H1 (cell line): ENCODE measurements around the gene INHA. TPM values are rescaled to one million over a fixed set of nuclear protein-coding genes. Genes with fewer than 3 reads are reported as not detected.

Experiments used
- CTCF ChIA-PET: fragments of 300-600 bp; sonication (Branson Sonifier 250); formaldehyde crosslinking; loops from one replicate; lab custom pipeline; 2021; ENCODE audit not compliant: partially characterized antibody; lab: Charles Lee
- POLR2A ChIA-PET: fragments of 300-600 bp; sonication (Branson Sonifier 250); formaldehyde crosslinking; loops from one replicate; lab custom pipeline; 2021; ENCODE audit warnings: inconsistent platforms; ENCODE audit not compliant: partially characterized antibody; lab: Charles Lee
- DNase-seq, 2 experiments: peaks; one replicate each; pipeline versions ENCODE4 v3.0.0 to v3.0.0-alpha.2; 2010 to 2022; ENCODE audit warnings: low spot score in 2 of 2, low read depth in 1 of 2, mixed read lengths in 1 of 2
- FAIRE-seq: peaks from 2 replicates; lab custom pipeline; 2011; peaks lifted over from hg19 to GRCh38; lab: Jason Lieb, UNC
- H2AFZ ChIP-seq: 2 replicates; pipeline ENCODE4 v1.8.1; 2012; ENCODE audit warnings: low read length, inconsistent platforms
- H2AK5ac ChIP-seq: 2 replicates; pipeline ENCODE4 v1.6.1; 2013; ENCODE audit warnings: low read depth, low read length
- H2BK120ac ChIP-seq: replicated peaks from 2 replicates; pipeline ENCODE3; 2013; ENCODE audit warnings: low read depth, low read length, inconsistent platforms
- H2BK12ac ChIP-seq: 2 replicates; pipeline ENCODE4 v1.6.1; 2013; ENCODE audit warnings: low read depth, low read length
- H2BK15ac ChIP-seq: 2 replicates; pipeline ENCODE4 v1.6.1; 2013; ENCODE audit warnings: low read length
- H2BK20ac ChIP-seq: 2 replicates; pipeline ENCODE4 v1.6.1; 2013; ENCODE audit warnings: low read length
- H2BK5ac ChIP-seq: 2 replicates; pipeline ENCODE4 v1.6.1; 2013; ENCODE audit warnings: low read depth, low read length
- H3K14ac ChIP-seq: 2 replicates; pipeline ENCODE4 v1.6.1; 2013; ENCODE audit warnings: inconsistent platforms; ENCODE audit not compliant: insufficient read length
- H3K18ac ChIP-seq: 2 replicates; pipeline ENCODE4 v1.6.1; 2013; ENCODE audit warnings: low read length; ENCODE audit errors: extremely low read depth
- H3K23ac ChIP-seq: 2 replicates; pipeline ENCODE4 v1.6.1; 2013; ENCODE audit warnings: inconsistent platforms; ENCODE audit not compliant: insufficient read length
- H3K23me2 ChIP-seq: 2 replicates; pipeline ENCODE4 v1.6.1; 2013; ENCODE audit warnings: low read depth, low read length
- H3K27ac ChIP-seq: 2 replicates; pipeline ENCODE4 v1.6.1; 2011; ENCODE audit warnings: low read depth, low read length, inconsistent platforms
- H3K27me3 ChIP-seq, 4 experiments: replicated peaks in 1 of 4; 1 replicate in 1 of 4; 2 replicates in 3 of 4; pipeline versions ENCODE4 v1.6.1 to v1.8.1; 2011 to 2013; ENCODE audit warnings: low read length in 3 of 4, mild to moderate bottlenecking in 3 of 4, inconsistent platforms in 2 of 4, mixed read lengths in 2 of 4, moderate library complexity in 1 of 4; ENCODE audit not compliant: control insufficient read depth in 3 of 4, insufficient read depth in 3 of 4; ENCODE audit errors: extremely low read depth in 1 of 4
- H3K36me3 ChIP-seq, 4 experiments: 2 replicates each; pipeline versions ENCODE4 v1.6.1 to v1.8.1; 2011 to 2013; ENCODE audit warnings: mild to moderate bottlenecking in 4 of 4, low read length in 3 of 4, moderate library complexity in 2 of 4, control low read depth in 1 of 4, inconsistent platforms in 1 of 4; ENCODE audit not compliant: insufficient read depth in 4 of 4, control insufficient read depth in 2 of 4
- H3K4ac ChIP-seq: replicated peaks from 2 replicates; pipeline ENCODE3; 2013; ENCODE audit warnings: low read length, low read depth, mixed read lengths, inconsistent platforms; ENCODE audit not compliant: insufficient read length
- H3K4me1 ChIP-seq, 4 experiments: replicated peaks in 1 of 4; 1 replicate in 1 of 4; 2 replicates in 3 of 4; pipeline versions ENCODE4 v1.6.1 to v1.8.1; 2011 to 2013; ENCODE audit warnings: low read length in 3 of 4, inconsistent platforms in 2 of 4, mixed read lengths in 1 of 4; ENCODE audit not compliant: insufficient read depth in 4 of 4, control insufficient read depth in 3 of 4
- H3K4me2 ChIP-seq, 2 experiments: 2 replicates each; pipeline versions ENCODE4 v1.6.1 to v1.8.1; 2011 to 2013; ENCODE audit warnings: low read depth in 2 of 2, low read length in 2 of 2, control low read depth in 1 of 2, inconsistent platforms in 1 of 2, mild to moderate bottlenecking in 1 of 2; ENCODE audit not compliant: insufficient read depth in 1 of 2
- H3K4me3 ChIP-seq, 4 experiments: fragments of 200-600, 300-600 bp in 1 of 4; sonication (generic), shearing (Covaris generic), sonication (Bioruptor Twin) in 1 of 4; 2 replicates each; pipeline versions ENCODE4 v1.5.1 to v1.8.1; 2011 to 2016; ENCODE audit warnings: low read length in 4 of 4, low read depth in 3 of 4, control low read depth in 2 of 4, inconsistent platforms in 2 of 4, mild to moderate bottlenecking in 2 of 4, mixed read lengths in 1 of 4, moderate library complexity in 1 of 4; ENCODE audit not compliant: insufficient read depth in 2 of 4; ENCODE audit errors: extremely low read depth in 1 of 4
- H3K56ac ChIP-seq: replicated peaks from 2 replicates; pipeline ENCODE3; 2013; ENCODE audit warnings: low read depth, mild to moderate bottlenecking, mixed read lengths, low read length, inconsistent platforms; ENCODE audit not compliant: insufficient read length
- H3K79me1 ChIP-seq: 2 replicates; pipeline ENCODE4 v1.6.1; 2013; ENCODE audit warnings: low read depth, low read length, control low read depth
- H3K79me2 ChIP-seq, 2 experiments: 2 replicates each; pipeline versions ENCODE4 v1.6.1 to v1.8.1; 2012 to 2013; ENCODE audit warnings: low read length in 2 of 2, mild to moderate bottlenecking in 2 of 2, inconsistent platforms in 1 of 2; ENCODE audit not compliant: insufficient read depth in 2 of 2, control insufficient read depth in 1 of 2
- H3K9ac ChIP-seq, 4 experiments: replicated peaks in 1 of 4; 1 replicate in 1 of 4; 2 replicates in 3 of 4; pipeline versions ENCODE4 v1.6.1 to v1.8.1; 2011 to 2013; ENCODE audit warnings: low read depth in 3 of 4, low read length in 3 of 4, control low read depth in 2 of 4, mild to moderate bottlenecking in 2 of 4, moderate library complexity in 2 of 4, inconsistent platforms in 1 of 4; ENCODE audit errors: extremely low read depth in 1 of 4
- H3K9me3 ChIP-seq, 2 experiments: 2 replicates each; pipeline versions ENCODE4 v1.6.1 to v1.8.1; 2012 to 2013; ENCODE audit warnings: mild to moderate bottlenecking in 2 of 2, moderate library complexity in 2 of 2, control low read depth in 1 of 2, inconsistent platforms in 1 of 2, low read depth in 1 of 2, low read length in 1 of 2, mixed read lengths in 1 of 2; ENCODE audit not compliant: insufficient read depth in 2 of 2
- H4K20me1 ChIP-seq, 2 experiments: replicated peaks in 1 of 2; 2 replicates each; pipeline versions ENCODE3 to v1.8.1; 2011 to 2013; ENCODE audit warnings: inconsistent platforms in 2 of 2, low read length in 2 of 2, mild to moderate bottlenecking in 1 of 2; ENCODE audit not compliant: insufficient read depth in 2 of 2, control insufficient read depth in 1 of 2
- H4K5ac ChIP-seq: 2 replicates; pipeline ENCODE4 v1.6.1; 2013; ENCODE audit warnings: low read length, low read depth, mixed read lengths, inconsistent platforms; ENCODE audit not compliant: insufficient read length
- H4K8ac ChIP-seq: 2 replicates; pipeline ENCODE4 v1.8.0; 2013; ENCODE audit warnings: mild to moderate bottlenecking, moderate library complexity, low read length, inconsistent platforms; ENCODE audit not compliant: insufficient read depth; ENCODE audit errors: extremely low read depth
- H4K91ac ChIP-seq: replicated peaks from 2 replicates; pipeline ENCODE3; 2013; ENCODE audit warnings: low read length, mixed read lengths, inconsistent platforms; ENCODE audit not compliant: insufficient read length
- CEBPB ChIP-seq: IDR thresholded peaks from 2 replicates; pipeline ENCODE4 v1.6.1; 2012; ENCODE audit warnings: low read depth, low read length
- NANOG ChIP-seq: IDR thresholded peaks from 2 replicates; pipeline ENCODE4 v1.6.1; 2011; ENCODE audit warnings: low read length, low read depth, mild to moderate bottlenecking, inconsistent platforms; ENCODE audit not compliant: insufficient read depth, poor library complexity, severe bottlenecking
- POLR2A ChIP-seq, 2 experiments: IDR thresholded peaks; 1 replicate in 1 of 2; 2 replicates in 1 of 2; pipeline ENCODE4 v1.6.1; 2011; ENCODE audit warnings: low read depth in 2 of 2, low read length in 2 of 2, mild to moderate bottlenecking in 2 of 2; ENCODE audit errors: control extremely low read depth in 1 of 2
- POU5F1 ChIP-seq: IDR thresholded peaks from 2 replicates; pipeline ENCODE4 v1.6.1; 2011; ENCODE audit warnings: low read depth, mild to moderate bottlenecking, low read length, moderate library complexity
- RBBP5 ChIP-seq: IDR thresholded peaks from 2 replicates; pipeline ENCODE4 v1.7.1; 2012; ENCODE audit warnings: low read depth, mild to moderate bottlenecking, inconsistent platforms, low read length, moderate library complexity, borderline replicate concordance
- SRF ChIP-seq: IDR thresholded peaks from 2 replicates; pipeline ENCODE4 v1.6.1; 2011; ENCODE audit warnings: mild to moderate bottlenecking, low read depth, low read length, moderate library complexity
- WGBS, 2 experiments: shearing (Covaris generic) in 1 of 2; methylation state at CpG; one replicate each; pipeline versions ENCODE4 v1.1.6 to v1.1.7; 2013 to 2015; ENCODE audit warnings: low lambda C conversion rate in 2 of 2, mixed read lengths in 2 of 2, inconsistent platforms in 1 of 2, low coverage in 1 of 2, missing lambda C conversion rate in 1 of 2; ENCODE audit not compliant: insufficient replicate concordance in 2 of 2, insufficient coverage in 1 of 2, insufficient read length in 1 of 2; ENCODE audit errors: extremely low coverage in 1 of 2, missing lambda C conversion rate in 1 of 2; 5-methylcytosine and 5-hydroxymethylcytosine counted together
- polyA plus RNA-seq, 7 experiments: library from polyadenylated mRNA; depleted of rRNA in 3 of 7; stranded (reverse) in 5 of 7; unstranded in 2 of 7; fragments of >200 nt in 5 of 7; fragments of 200-250 nt in 2 of 7; gene quantifications; 1 replicate in 5 of 7; 2 replicates in 1 of 7; 4 replicates in 1 of 7; pipeline versions ENCODE4 v1.2.1 to v1.2.3, GENCODE V29; 2011 to 2013; ENCODE audit warnings: missing spikeins in 2 of 7, mixed read lengths in 2 of 7
- total RNA-seq: library from RNA; stranded (reverse); fragmentation: NEBNext Ultra II Directional; extraction: Animal tissue kit (Norgen Biotek cat#: 25700); gene quantifications from 2 replicates; pipeline ENCODE4 v1.2.1, GENCODE V29; 2021

INHA gene
- total and polyA plus RNA-seq, 2 of the 8 experiments (the other 6 are each of a cell fraction or from before 2014, with no cell fraction given): 0.65 to 2.7 TPM

DNA sequence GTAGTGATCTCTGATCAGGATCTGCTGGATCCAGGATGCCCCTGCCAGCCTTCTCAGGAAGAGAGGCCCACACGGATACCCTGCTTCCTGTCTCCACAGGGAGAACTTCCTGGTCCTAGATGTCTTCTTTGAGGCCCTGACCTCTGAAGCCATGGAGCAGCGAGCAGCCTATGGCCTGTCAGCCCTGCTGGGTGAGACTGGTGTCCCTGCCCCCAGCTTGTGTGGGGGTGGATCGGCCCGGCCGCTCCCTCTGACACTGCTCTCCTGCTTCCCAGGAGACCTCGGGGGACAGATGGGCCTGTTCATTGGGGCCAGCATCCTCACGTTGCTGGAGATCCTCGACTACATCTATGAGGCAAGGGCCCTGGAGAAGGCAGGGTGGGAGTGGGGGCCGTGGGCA, 35.1 kb upstream of the INHA start:
- DNase-seq: no peak
- Histone ChIP-seq H3K79me1 (no peaks in the 10 kb centered on the region; the same call in 1 of the 2 replicates), H2AFZ (no peak overlapping the region), H3K9me3 (no peaks in the 10 kb centered on the region), H3K4me2 (no peak overlapping the region), H3K56ac (no peak overlapping the region), H3K23me2 (peaks cover 4% of the 10 kb centered on the region; the same call in 1 of the 2 replicates), H2BK120ac (no peak overlapping the region), H3K4ac (no peak overlapping the region), H2BK5ac (peak overlapping the region; percentile 75; the same call in 1 of the 2 replicates), H3K27me3 (no peaks in the 10 kb centered on the region; a peak in 1 of 7 replicates), H2BK15ac (peak overlapping the region; percentile 1; the same call in 1 of the 2 replicates), H2AK5ac (no peak overlapping the region), H3K18ac (no peak overlapping the region), H3K4me1 (peaks cover 0 to 21% (median 12%) of the 10 kb centered on the region in 4 experiments; a peak in 6 of 7 replicates), H2BK12ac (peak overlapping the region; percentile 75; the same call in 1 of the 2 replicates)
- CTCF ChIA-PET: interaction anchor here (0.6 to 113.1 kb wide), 17 partner anchors 15 to 316 kb away, joined by 3 to 7248 read pairs (median 7); partner anchors contain the start of genes ASIC4, DES, DNAJB2 and GMPPA
- WGBS, 2 experiments: 87% methylated on average over 9 of the region's 9 CpGs; no CpG with 5 or more reads in 1 of the 2 experiments
- TF ChIP-seq RBBP5 (no peak), NANOG (no peak), POLR2A (IDR thresholded peaks at IDR 0.05; ENCODE audit: control extremely low read depth in 1 of 2, low read depth in 2 of 2, low read length in 2 of 2) (no peak), CEBPB (no peak), POU5F1 (no peak), SRF (no peak)
- TF ChIP-seq, all 59 proteins: peak for 0
- H3K9ac ChIP-seq: no peak overlapping the region; a peak in 1 of 7 replicates
- no peaks in the 10 kb centered on the region for H3K79me2 ChIP-seq
- no peak overlapping the region for H4K91ac ChIP-seq
- H4K20me1 ChIP-seq: peaks cover 4 to 7% of the 10 kb centered on the region in 2 experiments
- no peak overlapping the region for H4K8ac ChIP-seq
- H3K36me3 ChIP-seq: peaks cover 4 to 22% (median 12%) of the 10 kb centered on the region in 4 experiments; a peak in 6 of 8 replicates
- no peak overlapping the region for H4K5ac ChIP-seq
- H3K27ac ChIP-seq: no peak overlapping the region
- H2BK20ac ChIP-seq: no peak overlapping the region
- no peak overlapping the region for H3K23ac ChIP-seq
- H3K4me3 ChIP-seq: no peak overlapping the region
- H3K14ac ChIP-seq: no peak overlapping the region
- POLR2A ChIA-PET: interaction anchor here (0.8 to 5.4 kb wide), 9 partner anchors 9 to 101 kb away, joined by 3 to 23 read pairs (median 4); partner anchors contain the start of genes GMPPA and STK11IP
- no peak for FAIRE-seq
